Neural cell (in vitro differentiated cells): Measurements from ENCODE around the gene ZBTB21. TPM values are rescaled to one million over a fixed set of nuclear protein-coding genes. Genes with fewer than 3 reads are reported as not detected.

Experiments used
- H2AFZ ChIP-seq: fragments of 200-600, 300-800 bp; sonication (generic), shearing (Covaris generic); 2 replicates; pipeline ENCODE4 v1.6.0; 2014; ENCODE audit warnings: low read depth, mild to moderate bottlenecking, antibody characterized with exemption, low read length, moderate library complexity
- H3F3A ChIP-seq: fragments of 200-600 bp; shearing (Covaris generic); 2 replicates; pipeline ENCODE4 v1.6.1; 2016; ENCODE audit warnings: mild to moderate bottlenecking, moderate library complexity, mixed read lengths, antibody characterized with exemption, low read length; ENCODE audit not compliant: insufficient read depth, poor library complexity, severe bottlenecking
- H3K27ac ChIP-seq: fragments of 200-600, 300-800 bp; sonication (generic), shearing (Covaris generic); 2 replicates; pipeline ENCODE4 v1.5.1; 2014; ENCODE audit warnings: mild to moderate bottlenecking, low read length, moderate library complexity
- H3K27me3 ChIP-seq: fragments of 300-800, 200-600 bp; sonication (generic), shearing (Covaris generic); 2 replicates; pipeline ENCODE4 v1.6.0; 2014; ENCODE audit warnings: mild to moderate bottlenecking, low read depth, low read length, moderate library complexity; ENCODE audit not compliant: insufficient read depth
- H3K36me3 ChIP-seq: fragments of 300-800, 200-600 bp; sonication (generic), shearing (Covaris generic); 2 replicates; pipeline ENCODE4 v1.5.1; 2014; ENCODE audit warnings: mild to moderate bottlenecking, antibody characterized with exemption, low read length, moderate library complexity; ENCODE audit not compliant: insufficient read depth
- H3K4me2 ChIP-seq: fragments of 300-800, 200-600 bp; sonication (generic), shearing (Covaris generic); 2 replicates; pipeline ENCODE4 v1.6.0; 2014; ENCODE audit warnings: mild to moderate bottlenecking, low read length
- H3K4me3 ChIP-seq: fragments of 300-800, 200-600 bp; sonication (generic), shearing (Covaris generic); 2 replicates; pipeline ENCODE4 v1.5.1; 2014; ENCODE audit warnings: mild to moderate bottlenecking, low read length, moderate library complexity
- H3K79me2 ChIP-seq: fragments of 200-600 bp; shearing (Covaris generic); replicated peaks from 2 replicates; pipeline ENCODE4 v1.6.0; 2014; ENCODE audit warnings: mild to moderate bottlenecking, low read length, moderate library complexity; ENCODE audit not compliant: insufficient read depth
- H3K9ac ChIP-seq: fragments of 300-800, 200-600 bp; sonication (generic), shearing (Covaris generic); 2 replicates; pipeline ENCODE4 v1.6.1; 2016; ENCODE audit warnings: mild to moderate bottlenecking, low read length, mixed read lengths
- H3K9me2 ChIP-seq: fragments of 200-600 bp; shearing (Covaris generic); 2 replicates; pipeline ENCODE4 v1.6.1; 2016; ENCODE audit warnings: mild to moderate bottlenecking, low read length, mixed read lengths; ENCODE audit not compliant: insufficient read depth
- H3K9me3 ChIP-seq: fragments of 200-600, 300-800 bp; sonication (generic), shearing (Covaris generic); 2 replicates; pipeline ENCODE4 v1.6.1; 2016; ENCODE audit warnings: mild to moderate bottlenecking, mixed run types, low read length, moderate library complexity, mixed read lengths
- H4K20me1 ChIP-seq: fragments of 200-600 bp; shearing (Covaris generic); 2 replicates; pipeline ENCODE4 v1.6.1; 2016; ENCODE audit warnings: mild to moderate bottlenecking, mixed run types; ENCODE audit not compliant: insufficient read depth
- CTCF ChIP-seq: fragments of 450-650 bp; IDR thresholded peaks from 2 replicates; pipeline ENCODE4 v1.5.1; 2014; ENCODE audit warnings: antibody characterized with exemption, mild to moderate bottlenecking, moderate library complexity; ENCODE audit not compliant: poor library complexity, severe bottlenecking
- EP300 ChIP-seq: fragments of 450-650 bp; conservative IDR thresholded peaks from 2 replicates; pipeline ENCODE4 v1.6.1; 2014; ENCODE audit warnings: antibody characterized with exemption, mild to moderate bottlenecking, moderate library complexity; ENCODE audit not compliant: poor library complexity, severe bottlenecking
- EZH2 ChIP-seq: fragments of 200-600, 300-800 bp; shearing (Covaris generic), sonication (generic); IDR thresholded peaks from 2 replicates; pipeline ENCODE4 v1.6.1; 2014; ENCODE audit warnings: antibody characterized with exemption, low read length, borderline replicate concordance, mild to moderate bottlenecking; ENCODE audit not compliant: insufficient read depth, poor library complexity, severe bottlenecking
- MXI1 ChIP-seq: fragments of 450-650 bp; conservative IDR thresholded peaks from 2 replicates; pipeline ENCODE4 v1.6.1; 2014; ENCODE audit warnings: antibody characterized with exemption, mild to moderate bottlenecking; ENCODE audit not compliant: poor library complexity, severe bottlenecking
- POLR2AphosphoS5 ChIP-seq: IDR thresholded peaks from 2 replicates; pipeline ENCODE4 v1.6.1; 2012
- RAD21 ChIP-seq: fragments of 450-650 bp; conservative IDR thresholded peaks from 2 replicates; pipeline ENCODE4 v1.6.1; 2014; ENCODE audit warnings: antibody characterized with exemption, mild to moderate bottlenecking, moderate library complexity
- REST ChIP-seq: IDR thresholded peaks from 2 replicates; pipeline ENCODE4 v1.6.1; 2012; ENCODE audit warnings: borderline replicate concordance
- SMC3 ChIP-seq: fragments of 450-650 bp; conservative IDR thresholded peaks from 2 replicates; pipeline ENCODE4 v1.6.1; 2014; ENCODE audit warnings: antibody characterized with exemption, mild to moderate bottlenecking, moderate library complexity; ENCODE audit not compliant: poor library complexity
- TAF1 ChIP-seq: IDR thresholded peaks from 2 replicates; pipeline ENCODE4 v1.6.1; 2012; ENCODE audit warnings: low read depth
- polyA plus RNA-seq: library from polyadenylated mRNA; depleted of rRNA; stranded (reverse); fragments of >200 nt; gene quantifications from 2 replicates; pipeline ENCODE4 v1.2.3, GENCODE V29; 2014

ZBTB21 gene
- polyA plus RNA-seq, 1 donor from 2014 or later = 8.0 TPM

- Histone ChIP-seq H3K9me3 (no peaks in the 10 kb centered on the region), H3K9me2 (no peaks in the 10 kb centered on the region), H3K36me3 (no peaks in the 10 kb centered on the region), H3K9ac (no peak overlapping the region), H3K4me2 (no peak overlapping the region), H3K79me2 (no peaks in the 10 kb centered on the region), H3K27me3 (no peaks in the 10 kb centered on the region), H4K20me1 (no peaks in the 10 kb centered on the region), H2AFZ (no peak overlapping the region), H3F3A (no peaks in the 10 kb centered on the region), H3K4me3 (no peak overlapping the region), H3K27ac (no peak overlapping the region)
- TF ChIP-seq CTCF = no peak
- no peak for TF ChIP-seq SMC3
- TF ChIP-seq EP300 = no peak
- no peak for TF ChIP-seq EZH2
- TF ChIP-seq POLR2AphosphoS5 = no peak
- no peak for TF ChIP-seq RAD21
- no peak for TF ChIP-seq TAF1
Measured at GRCh38 chr21:42038393-42038792, 28.2 kb upstream of the ZBTB21 start.

GRCh38 chr21:42037943-42038342 is 27.8 kb upstream of the ZBTB21 start:
- Histone ChIP-seq H2AFZ (no peak overlapping the region), H3K9me2 (no peaks in the 10 kb centered on the region), H3K79me2 (no peaks in the 10 kb centered on the region), H3F3A (no peaks in the 10 kb centered on the region), H3K4me3 (no peak overlapping the region), H3K9ac (no peak overlapping the region), H3K27me3 (no peaks in the 10 kb centered on the region), H3K36me3 (no peaks in the 10 kb centered on the region), H3K27ac (no peak overlapping the region), H3K9me3 (no peaks in the 10 kb centered on the region), H3K4me2 (no peak overlapping the region), H4K20me1 (no peaks in the 10 kb centered on the region)
- no peak for TF ChIP-seq EZH2
- TF ChIP-seq EP300 = no peak
- no peak for TF ChIP-seq POLR2AphosphoS5
- TF ChIP-seq CTCF = no peak
- TF ChIP-seq SMC3 = no peak
- no peak for TF ChIP-seq RAD21

GRCh38 chr21:42037516-42037915 is 27.4 kb upstream of the ZBTB21 start:
- no peaks in the 10 kb centered on the region for H3F3A ChIP-seq
- no peak overlapping the region for H3K4me3 ChIP-seq
- H3K9ac ChIP-seq = no peak overlapping the region
- H3K9me2 ChIP-seq = no peaks in the 10 kb centered on the region
- H3K36me3 ChIP-seq = no peaks in the 10 kb centered on the region
- no peaks in the 10 kb centered on the region for H3K79me2 ChIP-seq
- H3K27me3 ChIP-seq = no peaks in the 10 kb centered on the region
- H2AFZ ChIP-seq = no peak overlapping the region
- TF ChIP-seq TAF1 = no peak
- no peak for TF ChIP-seq EZH2
- no peak for TF ChIP-seq RAD21
- TF ChIP-seq CTCF = no peak
- no peak for TF ChIP-seq SMC3
- no peak for TF ChIP-seq POLR2AphosphoS5
- no peak for TF ChIP-seq EP300
- TF ChIP-seq MXI1 = no peak
- no peak for TF ChIP-seq REST
- H3K27ac ChIP-seq = no peak overlapping the region
- no peaks in the 10 kb centered on the region for H3K9me3 ChIP-seq
- H3K4me2 ChIP-seq = no peak overlapping the region
- no peaks in the 10 kb centered on the region for H4K20me1 ChIP-seq
